GM21529 (cell line): ENCODE measurements around the gene PES1.
"Not testable (repeated sequence)": the region's sequence is repeated elsewhere in the genome, so short reads cannot be mapped to it uniquely, and the experiment has no call there.

ENCODE experiments used
- ATAC-seq: cut with Tn5 transposase; IDR thresholded peaks from one replicate; pipeline ENCODE4 v1.9.1; 2021; ENCODE audit not compliant: unreplicated experiment

PES1 gene

DNA sequence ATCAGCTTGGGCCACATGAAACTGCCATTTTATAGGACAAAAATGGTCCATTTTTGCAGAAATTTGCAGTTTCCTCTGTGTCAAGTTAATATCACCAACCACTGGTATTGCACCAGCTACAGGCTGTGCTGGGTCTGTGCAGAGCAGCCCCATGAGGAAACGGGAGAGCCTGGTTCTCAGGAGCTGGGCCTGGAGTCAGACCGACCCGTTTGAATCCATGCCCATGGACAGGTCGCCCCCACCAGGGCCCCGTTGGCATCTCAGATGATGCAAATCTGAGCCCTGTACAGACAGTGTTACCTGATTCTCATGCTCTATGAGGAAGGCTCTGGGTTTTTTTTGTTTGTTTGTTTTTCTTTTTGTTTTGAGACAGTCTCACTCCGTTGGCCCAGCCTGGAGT, 35.3 kb downstream of the PES1 start:
- no peak for ATAC-seq

DNA sequence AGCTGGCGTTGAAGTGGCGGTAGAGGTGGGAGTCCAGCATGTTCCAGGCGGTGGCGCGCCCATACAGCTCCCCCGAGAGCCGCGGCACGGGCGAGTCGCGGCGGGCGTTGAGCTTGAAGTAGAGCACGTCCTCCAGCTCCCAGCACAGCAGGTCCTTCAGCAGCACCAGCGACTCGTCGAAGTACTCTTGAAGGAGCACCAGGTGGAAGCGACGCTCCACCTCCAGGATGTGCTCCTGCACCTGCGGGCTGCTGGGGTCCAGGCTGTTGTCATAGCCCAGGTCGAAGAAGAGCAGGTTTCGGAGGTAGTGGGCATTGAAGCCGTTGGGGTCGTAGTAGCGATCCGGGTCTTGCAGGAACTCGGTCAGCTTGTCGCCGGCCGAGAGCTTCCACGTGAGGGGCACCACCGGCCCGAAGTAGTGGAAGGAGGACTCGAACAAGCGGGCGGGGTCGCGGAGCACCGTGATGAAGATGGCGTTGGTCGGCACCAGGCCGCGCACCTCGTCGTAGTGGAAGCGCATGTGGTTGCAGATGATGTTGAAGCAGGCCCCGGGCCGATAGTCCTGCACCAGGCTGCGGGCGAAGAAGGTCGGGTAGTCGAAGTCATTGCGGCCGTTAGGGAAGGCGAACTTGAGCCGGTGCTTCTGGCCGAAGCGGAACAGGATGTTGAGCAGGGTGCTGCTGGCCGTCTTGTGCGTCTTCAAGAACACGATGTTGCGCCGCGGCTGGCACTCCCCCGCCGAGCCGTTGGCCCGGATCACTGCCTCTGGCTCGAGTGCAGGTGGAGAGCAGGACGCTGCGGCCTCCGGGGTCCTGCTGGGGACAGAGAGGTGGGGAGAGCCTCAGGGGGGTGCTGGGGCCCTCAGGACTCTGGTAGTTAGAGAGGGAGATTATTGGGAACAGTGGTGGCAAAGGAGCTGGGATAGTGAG, 36.2 kb downstream of the PES1 start:
- ATAC-seq = no peak

- ATAC-seq = no peak
Observed at GRCh38 chr22:30553971-30554370, 37.7 kb downstream of the PES1 start.

DNA sequence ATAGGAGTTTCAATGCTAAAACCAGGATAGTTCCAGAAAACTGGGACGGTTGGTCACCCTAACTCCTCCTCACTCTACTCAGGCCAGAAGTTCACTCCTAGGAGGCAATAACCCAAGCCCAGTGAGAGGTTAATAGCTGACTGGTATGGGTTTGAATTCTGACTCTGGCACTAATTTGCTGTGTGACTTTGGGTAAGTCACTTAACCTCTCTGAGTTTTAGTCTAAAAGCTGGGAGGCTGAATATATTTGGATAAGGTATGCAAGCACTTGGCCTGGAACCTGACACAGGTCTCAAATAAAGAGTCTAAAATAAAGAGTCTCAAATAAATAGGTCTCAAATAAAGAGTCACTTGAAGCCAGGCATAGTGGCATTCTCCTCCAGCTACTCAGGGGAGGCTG, 39.0 kb downstream of the PES1 start:
- no peak for ATAC-seq

- not testable (repeated sequence) for ATAC-seq
Observed at GRCh38 chr22:30551813-30552212, 39.9 kb downstream of the PES1 start.

GRCh38 chr22:30547188-30547587, 44.5 kb downstream of the PES1 start:
- ATAC-seq = no peak

DNA sequence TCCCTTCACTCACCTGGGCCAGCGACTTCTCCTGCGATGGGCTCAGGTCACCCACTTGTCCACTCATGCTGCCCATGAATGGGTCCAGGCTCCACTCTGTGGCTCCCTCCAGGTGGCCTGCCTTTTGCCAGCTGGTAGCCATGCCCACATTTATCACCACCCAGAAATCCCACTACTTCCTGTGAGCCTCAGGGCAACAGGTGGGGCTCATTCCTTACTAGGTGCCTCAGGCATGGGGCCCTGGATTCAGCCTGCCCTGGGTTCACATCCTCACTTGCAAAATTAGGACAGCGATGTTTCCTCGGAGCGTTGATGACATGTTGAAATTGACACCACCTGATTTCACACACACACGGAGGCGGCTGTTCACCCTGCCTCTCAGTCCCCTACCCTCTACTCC, 45.1 kb downstream of the PES1 start, which contains the start of gene SEC14L6:
TSS of gene SEC14L6 (minus strand) at position 126 of the 400 bp plus-strand sequence. CDS start at position 67, 59 bp downstream.
- ATAC-seq = no peak

DNA sequence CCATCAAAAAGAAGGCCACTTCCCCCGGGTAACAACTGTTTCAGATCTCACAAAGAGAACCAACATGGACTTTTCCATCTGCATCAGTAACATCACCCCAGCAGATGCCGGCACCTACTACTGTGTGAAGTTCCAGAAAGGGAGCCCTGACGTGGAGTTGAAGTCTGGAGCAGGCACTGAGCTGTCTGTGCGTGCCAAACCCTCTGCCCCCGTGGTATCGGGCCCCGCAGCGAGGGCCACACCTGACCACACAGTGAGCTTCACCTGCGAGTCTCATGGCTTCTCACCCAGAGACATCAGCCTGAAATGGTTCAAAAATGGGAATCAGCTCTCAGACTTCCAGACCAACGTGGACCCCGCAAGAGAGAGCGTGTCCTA, 48.9 kb downstream of the PES1 start:
- ATAC-seq = no peak

DNA sequence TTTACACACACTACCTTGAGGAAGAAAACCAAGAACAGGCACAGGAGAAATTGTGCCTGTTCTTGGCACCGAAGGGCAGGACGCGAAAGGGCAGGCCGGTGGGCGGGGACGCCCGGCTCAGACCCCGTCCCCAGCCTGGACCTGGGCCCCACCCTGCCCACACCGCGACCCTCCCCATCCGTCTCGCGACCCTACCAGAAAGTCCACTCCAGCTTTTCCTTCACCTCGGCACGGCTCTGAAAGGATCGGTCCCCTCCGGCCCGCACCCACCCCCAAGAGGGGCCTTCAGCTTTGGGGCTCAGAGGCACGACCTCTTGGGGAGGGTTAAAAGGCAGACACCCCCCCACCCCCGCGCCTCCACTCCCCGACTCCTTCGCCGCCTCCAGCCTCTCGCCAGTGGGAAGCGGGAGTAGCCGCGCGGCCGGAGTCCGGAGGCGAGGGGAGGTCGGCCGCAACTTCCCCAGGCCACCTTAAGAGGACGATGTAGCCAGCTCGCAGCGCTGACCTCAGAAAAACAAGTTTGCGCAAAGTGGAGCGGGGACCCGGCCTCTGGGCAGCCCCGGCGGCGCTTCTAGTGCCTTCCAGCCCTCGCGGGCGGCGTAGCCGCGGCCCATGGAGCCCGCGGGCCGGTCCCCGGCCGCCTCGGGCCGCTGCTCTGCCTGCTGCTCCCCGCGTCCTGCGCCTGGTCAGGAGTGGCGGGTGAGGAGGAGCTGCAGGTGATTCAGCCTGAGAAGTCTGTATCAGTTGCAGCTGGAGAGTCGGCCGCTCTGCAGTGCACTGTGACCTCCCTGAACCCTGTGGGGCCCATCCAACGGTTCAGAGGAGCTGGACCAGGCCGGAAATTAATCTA, 49.5 kb downstream of the PES1 start:
- no peak for ATAC-seq

GRCh38 chr22:30541511-30541910, 50.2 kb downstream of the PES1 start:
- not testable (repeated sequence) for ATAC-seq

DNA sequence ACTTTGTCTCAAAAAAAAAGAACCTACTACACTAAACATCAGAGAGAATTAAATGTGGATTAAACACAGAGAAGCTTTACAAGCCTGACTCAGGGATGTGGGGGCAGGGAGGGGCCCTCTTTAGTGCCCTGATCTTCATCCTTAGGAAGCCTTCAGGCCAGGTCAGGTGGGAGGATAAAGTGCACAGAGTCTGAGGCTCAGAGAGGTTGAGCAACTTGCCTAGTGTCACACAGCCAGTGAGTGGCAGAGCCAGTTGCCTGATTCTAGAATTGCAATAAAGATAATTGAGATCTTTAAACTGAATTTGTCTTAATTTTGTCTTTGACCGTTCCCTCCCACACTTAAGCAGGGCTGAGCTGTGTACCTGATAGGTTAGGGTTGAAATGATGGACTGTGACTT, 52.3 kb downstream of the PES1 start:
- ATAC-seq = no peak

DNA sequence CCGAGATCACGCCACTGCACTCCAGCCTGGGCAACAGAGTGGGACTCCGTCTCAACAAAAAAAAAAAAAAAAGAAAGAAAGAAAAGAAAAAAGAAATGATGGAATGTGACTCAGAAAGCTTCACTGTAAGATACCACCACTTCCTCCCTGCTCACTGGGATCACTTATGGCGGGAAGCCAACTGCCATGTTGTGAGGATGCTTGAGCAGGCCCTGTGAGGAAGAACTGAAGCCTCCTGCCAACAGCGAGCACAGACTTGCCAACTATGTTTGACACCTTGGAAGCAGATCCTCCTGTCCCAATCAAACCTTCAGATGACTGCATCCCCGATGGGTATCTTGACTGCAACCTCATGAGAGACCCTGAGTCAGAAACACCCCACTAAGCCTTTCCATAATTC, 53.4 kb downstream of the PES1 start:
- no peak for ATAC-seq

GRCh38 chr22:30537083-30537731, 54.5 kb downstream of the PES1 start:
- no peak for ATAC-seq

DNA sequence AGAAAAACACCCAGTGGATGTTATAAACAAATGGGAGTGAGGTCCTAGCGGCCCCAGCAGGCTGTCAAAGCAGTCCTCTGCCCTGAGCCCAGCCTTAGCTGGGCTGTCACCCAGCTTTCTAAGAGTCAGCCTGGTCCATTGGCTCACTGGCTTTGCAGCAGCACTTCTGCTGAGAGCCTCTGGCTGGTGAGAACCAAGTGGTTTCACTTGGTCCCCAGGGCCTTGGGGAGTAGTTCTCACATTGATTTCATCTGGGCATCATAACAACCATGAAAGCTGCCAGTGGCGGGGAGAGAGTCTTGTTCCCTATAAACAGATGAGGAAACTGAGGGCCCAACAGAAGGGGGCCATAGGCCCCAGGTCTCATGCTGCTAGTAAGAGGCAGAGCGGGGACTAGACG, 56.5 kb downstream of the PES1 start:
- no peak for ATAC-seq

DNA sequence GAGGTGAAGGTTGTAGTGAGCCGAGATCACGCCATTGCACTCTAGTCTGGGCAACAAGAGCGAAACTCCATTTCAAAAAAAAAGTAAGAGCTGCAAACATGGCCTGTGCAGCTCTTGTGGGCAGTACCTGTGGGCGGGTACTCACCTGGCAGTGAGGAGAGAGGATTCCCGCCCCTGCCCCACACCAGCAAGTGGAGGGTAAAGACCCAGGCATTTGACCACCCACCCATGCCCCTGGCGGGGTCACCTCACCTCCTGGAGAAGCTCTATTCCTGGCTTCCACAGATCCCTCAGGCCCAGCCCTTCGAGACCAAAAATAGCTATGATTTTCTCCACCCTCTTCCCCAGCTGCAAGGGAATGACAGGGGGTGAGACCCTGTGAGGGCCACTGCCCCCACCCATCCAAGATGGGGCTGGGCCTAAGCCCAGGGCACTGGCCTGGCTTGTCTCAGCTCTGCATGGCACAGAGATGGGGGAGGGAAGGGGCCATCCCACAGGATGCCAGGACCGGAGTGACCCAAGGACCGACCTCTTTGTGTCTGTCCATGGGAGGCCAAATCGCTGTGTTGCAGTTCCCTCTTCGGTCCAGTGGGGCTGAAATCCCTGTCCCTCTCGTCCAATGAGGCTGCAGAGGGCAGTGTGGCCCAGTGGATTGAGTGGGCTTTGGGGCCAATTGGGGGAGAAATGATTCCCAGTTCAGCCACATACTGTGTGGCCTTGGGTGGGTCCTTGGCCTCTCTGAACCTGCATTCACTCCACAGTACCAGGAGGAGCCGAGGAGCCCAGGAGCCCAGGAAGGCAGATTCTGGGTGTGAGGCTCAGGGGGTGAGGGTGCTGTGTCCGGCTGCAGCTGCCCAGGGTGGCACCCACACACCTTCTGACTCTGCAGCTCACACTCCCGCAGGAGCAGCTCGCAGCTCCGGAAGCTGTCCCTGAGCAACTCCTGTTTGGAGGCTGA, 59.8 kb downstream of the PES1 start:
- ATAC-seq = no peak

GRCh38 chr22:30526656-30527055, 65.1 kb downstream of the PES1 start:
- ATAC-seq = no peak
